H1 (cell line): ENCODE results near the gene LRRC28. TPM values are rescaled to one million over a fixed set of nuclear protein-coding genes. Genes with fewer than 3 reads are reported as not detected.

Experiments
- CTCF ChIA-PET: fragments of 300-600 bp; sonication (Branson Sonifier 250); formaldehyde crosslinking; loops from one replicate; lab custom pipeline; 2021; ENCODE audit not compliant: partially characterized antibody; lab: Charles Lee
- POLR2A ChIA-PET: fragments of 300-600 bp; sonication (Branson Sonifier 250); formaldehyde crosslinking; loops from one replicate; lab custom pipeline; 2021; ENCODE audit warnings: inconsistent platforms; ENCODE audit not compliant: partially characterized antibody; lab: Charles Lee
- DNase-seq, 2 experiments: peaks; one replicate each; pipeline versions ENCODE4 v3.0.0 to v3.0.0-alpha.2; 2010 to 2022; ENCODE audit warnings: low spot score in 2 of 2, low read depth in 1 of 2, mixed read lengths in 1 of 2
- FAIRE-seq: peaks from 2 replicates; lab custom pipeline; 2011; peaks lifted over from hg19 to GRCh38; lab: Jason Lieb, UNC
- H2AFZ ChIP-seq: 2 replicates; pipeline ENCODE4 v1.8.1; 2012; ENCODE audit warnings: low read length, inconsistent platforms
- H2AK5ac ChIP-seq: 2 replicates; pipeline ENCODE4 v1.6.1; 2013; ENCODE audit warnings: low read depth, low read length
- H2BK120ac ChIP-seq: replicated peaks from 2 replicates; pipeline ENCODE3; 2013; ENCODE audit warnings: low read depth, low read length, inconsistent platforms
- H2BK12ac ChIP-seq: 2 replicates; pipeline ENCODE4 v1.6.1; 2013; ENCODE audit warnings: low read depth, low read length
- H2BK15ac ChIP-seq: 2 replicates; pipeline ENCODE4 v1.6.1; 2013; ENCODE audit warnings: low read length
- H2BK20ac ChIP-seq: 2 replicates; pipeline ENCODE4 v1.6.1; 2013; ENCODE audit warnings: low read length
- H2BK5ac ChIP-seq: 2 replicates; pipeline ENCODE4 v1.6.1; 2013; ENCODE audit warnings: low read depth, low read length
- H3K14ac ChIP-seq: 2 replicates; pipeline ENCODE4 v1.6.1; 2013; ENCODE audit warnings: inconsistent platforms; ENCODE audit not compliant: insufficient read length
- H3K18ac ChIP-seq: 2 replicates; pipeline ENCODE4 v1.6.1; 2013; ENCODE audit warnings: low read length; ENCODE audit errors: extremely low read depth
- H3K23ac ChIP-seq: 2 replicates; pipeline ENCODE4 v1.6.1; 2013; ENCODE audit warnings: inconsistent platforms; ENCODE audit not compliant: insufficient read length
- H3K23me2 ChIP-seq: 2 replicates; pipeline ENCODE4 v1.6.1; 2013; ENCODE audit warnings: low read depth, low read length
- H3K27ac ChIP-seq: 2 replicates; pipeline ENCODE4 v1.6.1; 2011; ENCODE audit warnings: low read depth, low read length, inconsistent platforms
- H3K27me3 ChIP-seq, 4 experiments: replicated peaks in 1 of 4; 1 replicate in 1 of 4; 2 replicates in 3 of 4; pipeline versions ENCODE4 v1.6.1 to v1.8.1; 2011 to 2013; ENCODE audit warnings: low read length in 3 of 4, mild to moderate bottlenecking in 3 of 4, inconsistent platforms in 2 of 4, mixed read lengths in 2 of 4, moderate library complexity in 1 of 4; ENCODE audit not compliant: control insufficient read depth in 3 of 4, insufficient read depth in 3 of 4; ENCODE audit errors: extremely low read depth in 1 of 4
- H3K36me3 ChIP-seq, 4 experiments: 2 replicates each; pipeline versions ENCODE4 v1.6.1 to v1.8.1; 2011 to 2013; ENCODE audit warnings: mild to moderate bottlenecking in 4 of 4, low read length in 3 of 4, moderate library complexity in 2 of 4, control low read depth in 1 of 4, inconsistent platforms in 1 of 4; ENCODE audit not compliant: insufficient read depth in 4 of 4, control insufficient read depth in 2 of 4
- H3K4ac ChIP-seq: replicated peaks from 2 replicates; pipeline ENCODE3; 2013; ENCODE audit warnings: low read length, low read depth, mixed read lengths, inconsistent platforms; ENCODE audit not compliant: insufficient read length
- H3K4me1 ChIP-seq, 4 experiments: replicated peaks in 1 of 4; 1 replicate in 1 of 4; 2 replicates in 3 of 4; pipeline versions ENCODE4 v1.6.1 to v1.8.1; 2011 to 2013; ENCODE audit warnings: low read length in 3 of 4, inconsistent platforms in 2 of 4, mixed read lengths in 1 of 4; ENCODE audit not compliant: insufficient read depth in 4 of 4, control insufficient read depth in 3 of 4
- H3K4me2 ChIP-seq, 2 experiments: 2 replicates each; pipeline versions ENCODE4 v1.6.1 to v1.8.1; 2011 to 2013; ENCODE audit warnings: low read depth in 2 of 2, low read length in 2 of 2, control low read depth in 1 of 2, inconsistent platforms in 1 of 2, mild to moderate bottlenecking in 1 of 2; ENCODE audit not compliant: insufficient read depth in 1 of 2
- H3K4me3 ChIP-seq, 4 experiments: fragments of 200-600, 300-600 bp in 1 of 4; sonication (generic), shearing (Covaris generic), sonication (Bioruptor Twin) in 1 of 4; 2 replicates each; pipeline versions ENCODE4 v1.5.1 to v1.8.1; 2011 to 2016; ENCODE audit warnings: low read length in 4 of 4, low read depth in 3 of 4, control low read depth in 2 of 4, inconsistent platforms in 2 of 4, mild to moderate bottlenecking in 2 of 4, mixed read lengths in 1 of 4, moderate library complexity in 1 of 4; ENCODE audit not compliant: insufficient read depth in 2 of 4; ENCODE audit errors: extremely low read depth in 1 of 4
- H3K56ac ChIP-seq: replicated peaks from 2 replicates; pipeline ENCODE3; 2013; ENCODE audit warnings: low read depth, mild to moderate bottlenecking, mixed read lengths, low read length, inconsistent platforms; ENCODE audit not compliant: insufficient read length
- H3K79me1 ChIP-seq: 2 replicates; pipeline ENCODE4 v1.6.1; 2013; ENCODE audit warnings: low read depth, low read length, control low read depth
- H3K79me2 ChIP-seq, 2 experiments: 2 replicates each; pipeline versions ENCODE4 v1.6.1 to v1.8.1; 2012 to 2013; ENCODE audit warnings: low read length in 2 of 2, mild to moderate bottlenecking in 2 of 2, inconsistent platforms in 1 of 2; ENCODE audit not compliant: insufficient read depth in 2 of 2, control insufficient read depth in 1 of 2
- H3K9ac ChIP-seq, 4 experiments: replicated peaks in 1 of 4; 1 replicate in 1 of 4; 2 replicates in 3 of 4; pipeline versions ENCODE4 v1.6.1 to v1.8.1; 2011 to 2013; ENCODE audit warnings: low read depth in 3 of 4, low read length in 3 of 4, control low read depth in 2 of 4, mild to moderate bottlenecking in 2 of 4, moderate library complexity in 2 of 4, inconsistent platforms in 1 of 4; ENCODE audit errors: extremely low read depth in 1 of 4
- H3K9me3 ChIP-seq, 2 experiments: 2 replicates each; pipeline versions ENCODE4 v1.6.1 to v1.8.1; 2012 to 2013; ENCODE audit warnings: mild to moderate bottlenecking in 2 of 2, moderate library complexity in 2 of 2, control low read depth in 1 of 2, inconsistent platforms in 1 of 2, low read depth in 1 of 2, low read length in 1 of 2, mixed read lengths in 1 of 2; ENCODE audit not compliant: insufficient read depth in 2 of 2
- H4K20me1 ChIP-seq, 2 experiments: replicated peaks in 1 of 2; 2 replicates each; pipeline versions ENCODE3 to v1.8.1; 2011 to 2013; ENCODE audit warnings: inconsistent platforms in 2 of 2, low read length in 2 of 2, mild to moderate bottlenecking in 1 of 2; ENCODE audit not compliant: insufficient read depth in 2 of 2, control insufficient read depth in 1 of 2
- H4K5ac ChIP-seq: 2 replicates; pipeline ENCODE4 v1.6.1; 2013; ENCODE audit warnings: low read length, low read depth, mixed read lengths, inconsistent platforms; ENCODE audit not compliant: insufficient read length
- H4K8ac ChIP-seq: 2 replicates; pipeline ENCODE4 v1.8.0; 2013; ENCODE audit warnings: mild to moderate bottlenecking, moderate library complexity, low read length, inconsistent platforms; ENCODE audit not compliant: insufficient read depth; ENCODE audit errors: extremely low read depth
- H4K91ac ChIP-seq: replicated peaks from 2 replicates; pipeline ENCODE3; 2013; ENCODE audit warnings: low read length, mixed read lengths, inconsistent platforms; ENCODE audit not compliant: insufficient read length
- BRCA1 ChIP-seq: IDR thresholded peaks from 2 replicates; pipeline ENCODE4 v1.6.1; 2012; ENCODE audit warnings: low read depth, low read length, improper control_type of control experiment
- GTF2F1 ChIP-seq: IDR thresholded peaks from 2 replicates; pipeline ENCODE4 v1.6.1; 2012; ENCODE audit warnings: low read depth, low read length, improper control_type of control experiment, borderline replicate concordance
- SIRT6 ChIP-seq: IDR thresholded peaks from one replicate; pipeline ENCODE4 v1.7.1; 2012; ENCODE audit warnings: low read length, inconsistent platforms
- WGBS, 2 experiments: shearing (Covaris generic) in 1 of 2; methylation state at CpG; one replicate each; pipeline versions ENCODE4 v1.1.6 to v1.1.7; 2013 to 2015; ENCODE audit warnings: low lambda C conversion rate in 2 of 2, mixed read lengths in 2 of 2, inconsistent platforms in 1 of 2, low coverage in 1 of 2, missing lambda C conversion rate in 1 of 2; ENCODE audit not compliant: insufficient replicate concordance in 2 of 2, insufficient coverage in 1 of 2, insufficient read length in 1 of 2; ENCODE audit errors: extremely low coverage in 1 of 2, missing lambda C conversion rate in 1 of 2; 5-methylcytosine and 5-hydroxymethylcytosine counted together
- polyA plus RNA-seq, 7 experiments: library from polyadenylated mRNA; depleted of rRNA in 3 of 7; stranded (reverse) in 5 of 7; unstranded in 2 of 7; fragments of >200 nt in 5 of 7; fragments of 200-250 nt in 2 of 7; gene quantifications; 1 replicate in 5 of 7; 2 replicates in 1 of 7; 4 replicates in 1 of 7; pipeline versions ENCODE4 v1.2.1 to v1.2.3, GENCODE V29; 2011 to 2013; ENCODE audit warnings: missing spikeins in 2 of 7, mixed read lengths in 2 of 7
- total RNA-seq: library from RNA; stranded (reverse); fragmentation: NEBNext Ultra II Directional; extraction: Animal tissue kit (Norgen Biotek cat#: 25700); gene quantifications from 2 replicates; pipeline ENCODE4 v1.2.1, GENCODE V29; 2021

Gene LRRC28
- total and polyA plus RNA-seq, 2 of the 8 experiments (the other 6 are each of a cell fraction or from before 2014, with no cell fraction given), result 20.2 to 23.3 TPM

- Histone ChIP-seq H3K9ac (no peak overlapping the region), H3K36me3 (no peaks in the 10 kb centered on the region), H2BK15ac (no peak overlapping the region), H3K4me3 (no peak overlapping the region), H3K27ac (no peak overlapping the region), H3K56ac (no peak overlapping the region), H2BK5ac (no peak overlapping the region), H2BK12ac (no peak overlapping the region), H3K4me2 (no peak overlapping the region), H3K9me3 (no peaks in the 10 kb centered on the region), H4K5ac (no peak overlapping the region), H3K18ac (no peak overlapping the region), H2AFZ (no peak overlapping the region), H4K20me1 (no peaks in the 10 kb centered on the region), H2AK5ac (no peak overlapping the region), H3K27me3 (no peaks in the 10 kb centered on the region), H3K4ac (no peak overlapping the region), H3K14ac (no peak overlapping the region), H3K23me2 (no peaks in the 10 kb centered on the region), H2BK120ac (no peak overlapping the region), H3K79me1 (no peaks in the 10 kb centered on the region), H4K8ac (no peak overlapping the region), H3K23ac (no peak overlapping the region), H4K91ac (no peak overlapping the region), H2BK20ac (no peak overlapping the region), H3K4me1 (no peaks in the 10 kb centered on the region), H3K79me2 (no peaks in the 10 kb centered on the region)
- DNase-seq (no peak), FAIRE-seq (no peak)
- TF ChIP-seq GTF2F1 (no peak), BRCA1 (no peak), SIRT6 (no peak)
- CTCF ChIA-PET, result interaction anchor here (0.6 to 2.3 kb wide), 21 partner anchors 9 to 412 kb away, joined by 3 to 18 read pairs (median 4); no protein-coding TSS in a partner anchor
- POLR2A ChIA-PET, result no interaction called here
- 87% methylated on average over 2 of the region's 2 CpGs; no CpG with 5 or more reads in 1 of the 2 experiments for WGBS, 2 experiments
Observed at GRCh38 chr15:99344639-99345038, 93.4 kb downstream of the LRRC28 start.
